ENCODE data around the gene SH3RF3. TPM values are rescaled to one million over a fixed set of nuclear protein-coding genes. Genes with fewer than 3 reads are reported as not detected.

Gene SH3RF3
- total RNA-seq, 1 donor from 2014 or later, result 10.8 TPM

GRCh38 chr2:109486711-109487535 lies 357.9 kb downstream of the SH3RF3 start:
- no peaks in the 10 kb centered on the region for H3K36me3 ChIP-seq
- intact Hi-C loops (cut with DNase I), result no loop called here
- H3K27ac ChIP-seq, result no peak overlapping the region
- H3K27me3 ChIP-seq, result no peaks in the 10 kb centered on the region
- TF ChIP-seq POLR2A (IDR thresholded peaks at IDR 0.05), result no peak
- no peak for TF ChIP-seq CTCF (IDR thresholded peaks at IDR 0.05)
- no peak for TF ChIP-seq POLR2AphosphoS5 (IDR thresholded peaks at IDR 0.05; ENCODE audit: insufficient read depth in 1 of 2, low read depth in 1 of 2)
- H3K4me1 ChIP-seq, result peaks cover 7% of the 10 kb centered on the region
- H3K9me3 ChIP-seq, result no peaks in the 10 kb centered on the region
- no peak for DNase-seq (ENCODE audit: extremely low spot score in 2 of 2)
- no peak overlapping the region for H3K4me3 ChIP-seq

GRCh38 chr2:109487536-109487869 lies 358.5 kb downstream of the SH3RF3 start:
- Histone ChIP-seq H3K4me3 (no peak overlapping the region), H3K36me3 (no peaks in the 10 kb centered on the region), H3K4me1 (peaks cover 2% of the 10 kb centered on the region), H3K27me3 (no peaks in the 10 kb centered on the region), H3K9me3 (no peaks in the 10 kb centered on the region), H3K27ac (no peak overlapping the region)
- DNase-seq (ENCODE audit: extremely low spot score in 2 of 2), result no peak
- TF ChIP-seq CTCF (IDR thresholded peaks at IDR 0.05) (no peak), POLR2AphosphoS5 (IDR thresholded peaks at IDR 0.05; ENCODE audit: insufficient read depth in 1 of 2, low read depth in 1 of 2) (no peak), POLR2A (IDR thresholded peaks at IDR 0.05) (no peak)
- intact Hi-C loops (cut with DNase I), result no loop called here

GRCh38 chr2:109487871-109488655 lies 359.1 kb downstream of the SH3RF3 start:
- TF ChIP-seq POLR2A (IDR thresholded peaks at IDR 0.05) (no peak), CTCF (IDR thresholded peaks at IDR 0.05) (no peak), POLR2AphosphoS5 (IDR thresholded peaks at IDR 0.05; ENCODE audit: insufficient read depth in 1 of 2, low read depth in 1 of 2) (no peak)
- Histone ChIP-seq H3K9me3 (no peaks in the 10 kb centered on the region), H3K36me3 (no peaks in the 10 kb centered on the region), H3K27ac (no peak overlapping the region), H3K27me3 (no peaks in the 10 kb centered on the region), H3K4me1 (no peaks in the 10 kb centered on the region), H3K4me3 (no peak overlapping the region)
- intact Hi-C loops (cut with DNase I), result no loop called here
- no peak for DNase-seq (ENCODE audit: extremely low spot score in 2 of 2)

GRCh38 chr2:109489296-109489695 lies 360.3 kb downstream of the SH3RF3 start:
- Histone ChIP-seq H3K9me3 (no peaks in the 10 kb centered on the region), H3K27me3 (no peaks in the 10 kb centered on the region), H3K4me1 (no peaks in the 10 kb centered on the region), H3K4me3 (no peak overlapping the region), H3K27ac (no peak overlapping the region), H3K36me3 (no peaks in the 10 kb centered on the region)
- no peak for TF ChIP-seq POLR2A (IDR thresholded peaks at IDR 0.05)
- TF ChIP-seq CTCF (IDR thresholded peaks at IDR 0.05), result no peak
- no peak for TF ChIP-seq POLR2AphosphoS5 (IDR thresholded peaks at IDR 0.05; ENCODE audit: insufficient read depth in 1 of 2, low read depth in 1 of 2)
- no peak for DNase-seq (ENCODE audit: extremely low spot score in 2 of 2)
- intact Hi-C loops (cut with DNase I), result no loop called here

Data from vagina (tissue), 2 donors.